DMS 273 (cell line): Measurements from ENCODE around the gene EML1.
A peak's percentile ranks its signal among the peaks of the same experiment; 100 is the strongest.
"Not testable (repeated sequence)": the region's sequence is repeated elsewhere in the genome, so short reads cannot be mapped to it uniquely, and the experiment has no call there.

Experiments
- DNase-seq: peaks from one replicate; lab custom pipeline; 2025; ENCODE audit not compliant: unreplicated experiment; lab: John Stamatoyannopoulos, UW

EML1 gene

GRCh38 chr14:99755068-99755405, 38.2 kb upstream of the EML1 start:
- DNase-seq, result peak; percentile 53

DNA sequence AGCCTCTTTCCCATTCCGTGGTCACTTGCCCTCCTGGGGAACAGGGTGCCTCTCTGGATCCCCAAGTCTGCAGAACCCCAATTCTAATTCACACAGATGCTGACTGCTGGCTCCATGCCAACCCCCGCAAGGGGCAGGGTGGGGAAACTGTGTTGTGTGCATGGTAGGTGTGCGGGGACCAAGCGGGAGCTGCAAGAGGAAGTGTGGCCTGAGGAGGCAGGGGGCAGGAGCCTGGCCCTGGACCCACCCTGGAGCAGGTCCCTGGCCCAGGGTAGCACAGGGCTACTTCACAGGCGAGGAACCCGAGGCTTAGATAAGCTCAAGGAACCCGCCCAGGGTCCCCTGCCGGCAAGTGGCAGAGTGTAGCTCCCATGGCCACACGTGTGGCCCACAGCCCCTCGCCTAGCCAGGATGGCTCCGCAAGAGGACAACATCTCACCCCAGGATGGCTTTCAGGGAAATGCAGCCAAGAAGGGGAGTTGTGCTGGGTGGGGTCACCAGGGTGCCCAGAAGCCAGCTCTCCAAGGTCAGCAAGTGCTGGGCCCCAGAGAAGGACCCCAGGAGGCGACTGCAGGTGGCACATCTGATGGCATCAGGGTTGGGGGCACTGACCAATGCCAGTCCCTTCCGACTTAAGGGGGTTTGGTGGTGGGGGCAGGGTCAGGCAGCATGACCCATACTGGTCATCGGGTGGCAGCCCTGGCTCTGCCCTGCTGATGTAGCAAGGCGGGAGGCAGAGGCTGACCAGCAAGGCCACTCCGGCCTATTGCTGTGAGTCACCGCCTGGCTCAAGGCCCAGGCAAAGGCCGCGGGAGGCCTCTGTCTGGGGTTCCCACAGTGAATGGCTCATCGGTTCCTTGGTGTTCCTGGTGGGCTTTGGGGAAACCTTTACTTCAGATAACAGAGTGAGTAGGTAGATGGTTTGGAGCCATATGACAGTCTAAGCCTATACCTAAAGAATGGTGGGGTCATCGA, 37.3 kb upstream of the EML1 start:
- DNase-seq, result peak; percentile 32

GRCh38 chr14:99756796-99757195, 36.4 kb upstream of the EML1 start:
- DNase-seq, result peak; percentile 67

- DNase-seq, result peak; percentile 93
These were observed 35.7 kb upstream of the EML1 start for GRCh38 chr14:99757331-99758070.

DNA sequence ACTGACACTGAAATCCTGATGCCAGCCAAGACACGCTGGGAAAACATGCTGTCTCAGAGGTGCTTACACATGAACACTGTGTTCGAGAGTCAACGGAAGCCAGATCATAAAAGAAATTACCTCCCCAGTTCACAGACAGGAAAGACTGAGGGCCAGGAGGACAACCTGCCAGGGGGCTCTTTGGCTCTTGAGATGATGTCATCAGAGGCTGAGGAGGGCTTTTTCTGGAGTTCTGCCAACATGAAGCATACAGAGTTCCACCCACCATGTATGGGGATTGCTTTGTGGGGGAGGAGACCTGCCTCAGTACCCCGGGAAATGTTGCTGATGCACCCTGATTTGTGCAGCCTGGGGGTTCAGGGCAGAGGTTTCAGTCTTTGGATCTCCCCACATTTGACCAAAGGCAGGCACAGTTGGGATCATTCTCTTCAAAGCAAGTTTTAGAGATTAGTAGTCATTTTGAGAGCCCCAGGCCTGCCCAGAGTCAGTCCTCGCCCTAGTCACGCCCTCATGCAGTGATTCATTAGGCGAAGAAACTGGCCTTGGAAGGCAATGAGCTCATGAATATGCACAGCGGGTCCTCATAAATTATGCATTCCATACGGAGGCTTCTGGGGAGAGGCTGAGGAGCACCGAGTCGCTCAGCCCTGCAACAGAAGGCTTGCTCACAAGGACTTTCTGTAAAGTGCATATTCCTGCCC, 34.9 kb upstream of the EML1 start:
- peak; percentile 94 for DNase-seq

DNA sequence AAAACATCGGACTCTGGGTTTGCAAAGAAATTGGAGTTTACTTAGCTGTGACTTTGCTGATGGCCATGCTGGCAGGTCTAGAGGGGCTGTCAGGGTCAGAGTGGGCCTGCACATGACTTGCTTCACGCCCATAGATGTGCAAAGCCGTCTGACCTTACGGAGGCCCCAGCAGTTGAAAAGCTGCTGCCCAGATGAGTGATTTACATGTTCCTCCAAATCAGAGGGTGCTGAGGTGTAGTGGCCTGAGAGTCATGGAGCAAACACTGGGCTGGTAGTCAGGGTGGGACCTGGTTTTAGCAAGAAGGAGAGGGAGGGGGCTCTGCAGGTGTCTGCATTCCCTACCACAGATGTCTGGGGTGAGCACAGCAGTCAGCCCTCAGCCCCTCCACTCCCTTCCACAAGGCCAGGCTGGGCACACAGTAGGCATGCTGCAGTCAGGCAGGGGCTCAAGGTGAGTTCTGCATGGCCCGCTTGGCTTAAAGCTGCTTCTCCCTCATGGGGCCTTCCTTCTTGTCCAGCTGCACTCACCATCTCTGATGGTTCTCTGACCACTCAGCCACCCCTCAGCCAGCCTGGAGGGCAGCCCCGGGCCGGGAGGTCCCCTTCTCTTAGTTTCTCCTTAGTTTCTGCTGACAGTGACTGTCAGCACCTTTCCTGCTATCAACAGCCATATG, 34.2 kb upstream of the EML1 start:
- no peak for DNase-seq

DNA sequence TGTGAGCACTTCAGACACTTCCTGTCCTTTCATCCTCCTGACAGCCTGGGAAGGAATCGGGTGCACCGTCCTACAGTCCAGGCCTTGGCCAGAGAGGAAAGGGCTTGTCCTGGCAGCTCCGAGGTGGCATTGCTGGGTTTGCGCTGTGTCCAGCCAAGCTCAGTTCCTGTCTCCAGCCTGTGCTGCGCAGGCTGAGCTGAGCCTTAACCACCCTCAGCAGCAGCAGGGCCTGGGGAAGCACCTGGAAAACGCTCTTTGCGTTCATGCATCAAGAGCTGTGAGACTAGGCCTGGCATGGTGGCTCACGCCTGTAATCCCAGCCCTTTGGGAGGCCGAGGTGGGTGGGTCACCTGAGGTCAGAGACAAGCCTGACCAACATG, 33.7 kb upstream of the EML1 start:
- DNase-seq, result no peak

- DNase-seq, result no peak
These were observed 32.4 kb upstream of the EML1 start for GRCh38 chr14:99760817-99761216.

GRCh38 chr14:99762911-99763310, 30.3 kb upstream of the EML1 start:
- DNase-seq, result not testable (repeated sequence)

GRCh38 chr14:99763527-99764221, 29.5 kb upstream of the EML1 start:
- DNase-seq, result no peak

- no peak for DNase-seq
These were observed 28.9 kb upstream of the EML1 start for GRCh38 chr14:99764222-99764706.

GRCh38 chr14:99768381-99768780, 24.8 kb upstream of the EML1 start:
- no peak for DNase-seq

GRCh38 chr14:99769123-99769522, 24.1 kb upstream of the EML1 start:
- no peak for DNase-seq

- DNase-seq, result no peak
These were observed 23.4 kb upstream of the EML1 start for GRCh38 chr14:99769799-99770198.

GRCh38 chr14:99772371-99773283, 20.6 kb upstream of the EML1 start:
- no peak for DNase-seq

GRCh38 chr14:99773521-99774497, 19.4 kb upstream of the EML1 start:
- no peak for DNase-seq

DNA sequence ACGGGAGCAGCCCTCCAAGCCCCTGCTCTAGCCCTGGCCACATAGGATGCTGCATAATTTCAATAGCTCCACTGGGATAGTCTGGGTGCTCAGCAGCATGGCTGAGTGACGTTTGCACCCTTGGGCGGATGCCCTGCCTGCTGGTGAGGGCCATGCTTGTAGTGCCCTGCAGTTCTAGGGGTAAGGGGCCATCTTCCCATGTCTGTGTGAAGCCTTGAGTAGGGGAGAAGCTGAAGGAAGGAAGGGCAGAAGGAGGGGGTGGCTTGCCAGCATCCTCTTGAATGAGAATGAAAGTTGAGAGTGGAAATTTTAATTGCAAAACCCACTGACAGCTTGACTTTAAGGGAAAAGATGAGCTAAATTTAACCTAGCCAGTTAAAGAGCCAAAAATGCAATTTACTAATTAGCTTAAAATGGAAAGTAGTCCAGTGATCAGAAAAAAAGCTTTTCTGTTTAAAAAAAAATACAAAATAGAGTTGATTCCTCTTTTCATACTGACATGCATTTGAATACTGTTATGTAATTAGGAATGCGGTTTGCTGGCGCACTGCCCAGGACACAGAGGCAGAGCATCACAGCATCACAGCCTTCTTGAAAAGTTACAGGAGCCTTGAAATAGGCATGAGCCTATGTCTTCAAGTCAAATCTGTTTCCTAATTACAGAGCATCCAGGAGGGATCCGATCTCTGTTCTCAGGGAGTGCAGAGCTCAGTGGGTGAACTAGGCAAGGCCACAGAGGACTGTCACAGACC, 18.5 kb upstream of the EML1 start:
- DNase-seq, result peak; percentile 53
